Right lobe of liver (tissue), 6 donors: ENCODE measurements around the gene ST7. TPM values are rescaled to one million over a fixed set of nuclear protein-coding genes. Genes with fewer than 3 reads are reported as not detected.

Source experiments
- ATAC-seq, 4 donors: fragments of 200-7000 bp; cut with Tn5 transposase; one replicate each; pipeline ENCODE4 v1.9.1; 2020; ENCODE audit warnings: mild to moderate bottlenecking in 4 of 4, moderate library complexity in 4 of 4
- DNase-seq, 3 donors: peaks; one replicate each; pipeline ENCODE4 v3.0.0-alpha.2; 2020
- H3K27ac ChIP-seq, 3 donors: fragments of 200-600 bp; one replicate each; pipeline ENCODE4 v1.8.0; 2022
- H3K27me3 ChIP-seq, 2 donors: fragments of 200-600 bp; one replicate each; pipeline ENCODE4 v1.8.0; 2022
- H3K36me3 ChIP-seq, 4 donors: fragments of 200-600 bp; sonication (generic) in 1 of 4; one replicate each; pipeline versions ENCODE4 v1.5.1 to v1.8.0; 2017 to 2022; ENCODE audit warnings: control low read depth in 1 of 4
- H3K4me1 ChIP-seq, 4 donors: fragments of 200-600 bp; sonication (generic) in 1 of 4; one replicate each; pipeline versions ENCODE4 v1.5.1 to v1.8.0; 2017 to 2022; ENCODE audit warnings: control low read depth in 1 of 4
- H3K4me3 ChIP-seq, 3 donors: fragments of 200-600 bp; one replicate each; pipeline ENCODE4 v1.8.0; 2022
- H3K9me3 ChIP-seq, 4 donors: fragments of 200-600 bp; sonication (generic) in 1 of 4; one replicate each; pipeline versions ENCODE4 v1.5.1 to v1.8.0; 2017 to 2022; ENCODE audit warnings: control low read depth in 1 of 4
- POLR2A ChIP-seq: fragments of 450-650 bp; IDR thresholded peaks from one replicate; pipeline ENCODE4 v1.6.1; 2017; ENCODE audit warnings: antibody characterized with exemption, mild to moderate bottlenecking
- WGBS: methylation state at CpG from one replicate; pipeline ENCODE4 v1.1.6; 2018; ENCODE audit warnings: low coverage, low lambda C conversion rate; ENCODE audit not compliant: insufficient coverage; ENCODE audit errors: missing lambda C conversion rate; 5-methylcytosine and 5-hydroxymethylcytosine counted together
- intact Hi-C, 2 donors: fragments of 100-400 bp; cut with DNase I; formaldehyde crosslinking; loops; one replicate each; pipeline versions ENCODE4 v1.11.2 to v1.14.1; 2022
- total RNA-seq, 6 experiments: library from RNA; depleted of rRNA in 2 of 6; stranded (reverse); fragments of >200 nt in 2 of 6; fragmentation: NEBNext Ultra II Directional in 3 of 6; extraction: Animal tissue kit (Norgen Biotek cat#: 25700) in 3 of 6; gene quantifications; one replicate each; pipeline versions ENCODE4 v1.1.0 to v1.2.4, GENCODE V29; 2016 to 2023
- TF ChIP-seq, protein P1 (sequence below), 4 donors: fragments of 200-600 bp in 3 of 4; fragments of 450-650 bp in 1 of 4; IDR thresholded peaks; one replicate each; pipeline versions ENCODE4 v1.5.1 to v1.8.0; 2016 to 2022; ENCODE audit warnings: antibody characterized with exemption in 4 of 4, mild to moderate bottlenecking in 2 of 4
- donor health status: DM: no; HTN: yes; CAD: no.
- donor health status: DM: no; HTN: no; CAD: no.
- donor health status: DM: no; HTN: no; CAD: no.
- donor health status: DM: no; HTN: yes; CAD: no.
- donor health status: DM: no; HTN: yes; CAD: no.

ST7 gene
- total RNA-seq, 6 experiments from 2014 or later = 17.4 to 29.9 (median 22.4) TPM

DNA sequence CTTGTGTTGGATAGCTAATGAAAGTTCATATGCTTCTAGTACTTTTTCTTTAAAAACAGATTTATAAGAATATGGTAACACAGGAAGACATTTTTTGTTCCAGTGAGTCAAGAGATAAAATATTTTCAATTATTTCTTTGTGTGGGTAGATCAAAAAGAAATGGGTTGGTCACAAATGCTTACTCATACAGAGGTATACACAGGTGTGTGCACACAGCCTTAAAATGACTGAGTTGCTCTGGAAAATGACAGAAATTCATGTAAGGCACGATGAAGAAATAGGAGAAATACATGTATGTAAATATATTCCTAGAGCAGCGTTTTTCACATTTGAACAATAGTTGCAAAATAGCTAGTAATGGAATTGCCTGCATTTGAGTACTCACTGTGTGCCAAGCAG lies 66.0 kb downstream of the ST7 start:
- Histone ChIP-seq H3K27ac (no peak overlapping the region), H3K9me3 (no peaks in the 10 kb centered on the region), H3K4me3 (no peak overlapping the region), H3K4me1 (peaks cover 0 to 32% (median 12%) of the 10 kb centered on the region in 4 donors), H3K36me3 (no peaks in the 10 kb centered on the region), H3K27me3 (no peaks in the 10 kb centered on the region)
- intact Hi-C loops = no loop called here
- DNase-seq (no peak), ATAC-seq (no peak)
- 88% methylated on average over 2 of the region's 2 CpGs for whole genome bisulfite sequencing
- no peak for TF ChIP-seq POLR2A
- TF ChIP-seq, protein P1, sequence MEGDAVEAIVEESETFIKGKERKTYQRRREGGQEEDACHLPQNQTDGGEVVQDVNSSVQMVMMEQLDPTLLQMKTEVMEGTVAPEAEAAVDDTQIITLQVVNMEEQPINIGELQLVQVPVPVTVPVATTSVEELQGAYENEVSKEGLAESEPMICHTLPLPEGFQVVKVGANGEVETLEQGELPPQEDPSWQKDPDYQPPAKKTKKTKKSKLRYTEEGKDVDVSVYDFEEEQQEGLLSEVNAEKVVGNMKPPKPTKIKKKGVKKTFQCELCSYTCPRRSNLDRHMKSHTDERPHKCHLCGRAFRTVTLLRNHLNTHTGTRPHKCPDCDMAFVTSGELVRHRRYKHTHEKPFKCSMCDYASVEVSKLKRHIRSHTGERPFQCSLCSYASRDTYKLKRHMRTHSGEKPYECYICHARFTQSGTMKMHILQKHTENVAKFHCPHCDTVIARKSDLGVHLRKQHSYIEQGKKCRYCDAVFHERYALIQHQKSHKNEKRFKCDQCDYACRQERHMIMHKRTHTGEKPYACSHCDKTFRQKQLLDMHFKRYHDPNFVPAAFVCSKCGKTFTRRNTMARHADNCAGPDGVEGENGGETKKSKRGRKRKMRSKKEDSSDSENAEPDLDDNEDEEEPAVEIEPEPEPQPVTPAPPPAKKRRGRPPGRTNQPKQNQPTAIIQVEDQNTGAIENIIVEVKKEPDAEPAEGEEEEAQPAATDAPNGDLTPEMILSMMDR (IDR thresholded peaks at IDR 0.05) = no peak

DNA sequence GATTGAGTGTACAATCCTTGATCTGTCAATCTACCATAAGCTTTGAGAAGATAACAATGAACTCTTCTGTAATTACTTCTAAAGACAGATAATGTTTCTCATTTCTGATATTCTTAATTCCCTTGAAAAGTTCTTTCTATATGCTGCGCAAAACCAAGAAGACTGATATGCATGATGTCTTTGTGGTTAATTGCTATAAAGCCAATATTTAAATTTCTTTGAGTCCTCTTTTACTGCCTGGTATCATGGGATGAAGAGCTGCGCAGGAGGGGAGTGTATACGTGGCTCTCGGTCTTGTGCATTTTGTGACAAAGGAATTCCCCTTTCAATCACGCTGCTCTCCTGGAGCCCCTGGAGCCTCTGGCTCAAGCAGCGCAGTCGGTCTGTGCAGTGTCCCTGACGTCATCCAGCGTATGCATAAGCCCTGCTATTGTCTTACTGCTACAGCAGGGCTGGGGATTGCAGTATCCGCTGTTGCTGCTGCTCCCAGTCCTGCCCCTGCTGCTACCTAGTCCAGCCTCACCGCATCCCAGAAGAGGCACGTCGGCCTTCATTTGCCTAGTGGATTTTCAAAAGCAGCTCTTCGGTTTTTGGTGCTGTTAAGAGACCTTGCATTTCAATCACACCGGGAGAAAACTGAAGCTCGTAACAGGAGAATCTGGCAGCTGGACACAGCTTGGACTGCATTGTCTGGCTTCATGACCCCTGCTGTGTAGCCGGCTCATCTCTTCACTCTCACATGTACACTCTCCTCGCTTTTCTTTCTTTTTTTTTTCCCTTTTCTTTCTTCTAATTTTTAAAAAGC lies 66.7 kb downstream of the ST7 start:
- 47% methylated on average over 12 of the region's 18 CpGs for WGBS
- Histone ChIP-seq H3K27ac (no peak overlapping the region), H3K4me3 (no peak overlapping the region), H3K4me1 (peaks cover 0 to 27% (median 10%) of the 10 kb centered on the region in 4 donors), H3K9me3 (no peaks in the 10 kb centered on the region), H3K36me3 (no peaks in the 10 kb centered on the region), H3K27me3 (no peaks in the 10 kb centered on the region)
- intact Hi-C loops = no loop called here
- DNase-seq (peak in 2 of 3 donors; percentile 36 to 47), ATAC-seq (peak; percentile 70 to 92 (median 82))
- TF ChIP-seq POLR2A = no peak
- TF ChIP-seq, protein P1 (IDR thresholded peaks at IDR 0.05) = no peak

DNA sequence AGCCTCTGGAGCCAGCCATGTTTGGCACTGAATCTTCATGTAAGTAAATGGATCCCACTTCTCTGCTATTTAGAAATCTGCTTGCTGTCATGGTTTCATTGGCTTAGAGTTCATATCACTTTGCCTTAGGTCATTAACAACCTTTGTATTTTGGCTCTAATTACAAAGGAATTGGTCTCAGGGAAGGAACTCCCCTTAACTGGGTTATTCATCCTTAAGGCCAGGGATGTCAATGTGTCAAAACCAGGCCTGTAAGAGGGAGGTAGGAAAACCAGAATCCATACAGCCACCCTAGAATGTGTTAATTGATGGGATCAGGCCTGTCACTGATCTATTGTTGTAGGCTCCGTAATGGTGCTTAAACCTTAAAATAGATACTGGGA lies 67.3 kb downstream of the ST7 start:
- no peaks in the 10 kb centered on the region for H3K36me3 ChIP-seq
- no peaks in the 10 kb centered on the region for H3K27me3 ChIP-seq
- DNase-seq = no peak
- H3K4me3 ChIP-seq = no peak overlapping the region
- ATAC-seq = peak in 2 of 4 donors; percentile 6 to 9
- intact Hi-C loops = no loop called here
- H3K4me1 ChIP-seq = peaks cover 0 to 21% (median 7%) of the 10 kb centered on the region in 4 donors
- TF ChIP-seq, protein P1 (IDR thresholded peaks at IDR 0.05) = no peak
- TF ChIP-seq POLR2A = no peak
- WGBS = 65% methylated on average over 1 of the region's 1 CpG
- no peak overlapping the region for H3K27ac ChIP-seq
- H3K9me3 ChIP-seq = no peaks in the 10 kb centered on the region

DNA sequence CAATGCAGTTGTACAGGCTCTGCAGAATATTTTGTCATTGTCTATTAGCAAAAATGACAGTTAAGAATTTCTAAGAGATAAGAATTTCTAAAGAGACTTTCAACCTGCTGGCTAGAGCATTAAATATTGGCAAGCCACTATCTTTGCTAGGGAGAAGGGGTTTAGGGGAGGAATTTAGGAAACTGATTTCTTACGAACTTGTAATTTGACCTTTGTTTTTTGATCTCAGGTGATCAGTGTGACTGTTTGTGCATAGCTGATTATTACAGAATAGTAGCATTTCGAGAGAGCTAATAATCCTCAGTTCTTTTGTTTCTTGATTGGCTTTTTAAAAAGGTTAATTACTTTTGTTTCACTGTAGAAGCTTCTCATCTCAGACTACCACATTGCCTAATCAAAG lies 68.1 kb downstream of the ST7 start:
- no peaks in the 10 kb centered on the region for H3K9me3 ChIP-seq
- H3K27me3 ChIP-seq = no peaks in the 10 kb centered on the region
- DNase-seq (no peak), ATAC-seq (peak; percentile 31 to 64 (median 42))
- intact Hi-C loops = no loop called here
- no peaks in the 10 kb centered on the region for H3K36me3 ChIP-seq
- WGBS = 27% methylated on average over 2 of the region's 2 CpGs
- peaks cover 0 to 18% (median 6%) of the 10 kb centered on the region in 4 donors for H3K4me1 ChIP-seq
- TF ChIP-seq, protein P1 (IDR thresholded peaks at IDR 0.05) = no peak
- TF ChIP-seq POLR2A = no peak
- no peak overlapping the region for H3K4me3 ChIP-seq
- H3K27ac ChIP-seq = peak overlapping the region in 1 of 3 donors; percentile 14
